Upper lobe of left lung (tissue), 6 donors: ENCODE measurements around the gene UPK3A. TPM values are rescaled to one million over a fixed set of nuclear protein-coding genes. Genes with fewer than 3 reads are reported as not detected.
A peak's percentile ranks its signal among the peaks of the same experiment; 100 is the strongest.

Source experiments
- ATAC-seq, 2 donors: fragments of 200-7000 bp; cut with Tn5 transposase; one replicate each; pipeline ENCODE4 v1.9.1; 2022; ENCODE audit warnings: mild to moderate bottlenecking in 2 of 2, moderate library complexity in 2 of 2; ENCODE audit not compliant: low FRiP score in 2 of 2
- DNase-seq, 2 donors: peaks; one replicate each; pipeline ENCODE4 v3.0.0-alpha.2; 2019 to 2020
- H3K27ac ChIP-seq, 4 donors: fragments of 200-600 bp; sonication (generic); one replicate each; pipeline ENCODE4 v1.5.1; 2016 to 2019
- H3K27me3 ChIP-seq, 4 donors: fragments of 200-600 bp; sonication (generic); one replicate each; pipeline ENCODE4 v1.5.1; 2017 to 2019
- H3K36me3 ChIP-seq, 4 donors: fragments of 200-600 bp; sonication (generic); one replicate each; pipeline ENCODE4 v1.5.1; 2016 to 2019
- H3K4me1 ChIP-seq, 4 donors: fragments of 200-600 bp; sonication (generic); one replicate each; pipeline ENCODE4 v1.5.1; 2018 to 2019
- H3K4me3 ChIP-seq, 4 donors: fragments of 200-600 bp; sonication (generic); one replicate each; pipeline ENCODE4 v1.5.1; 2017 to 2019; ENCODE audit warnings: mild to moderate bottlenecking in 2 of 4, moderate library complexity in 1 of 4
- H3K9me3 ChIP-seq, 4 donors: fragments of 200-600 bp; sonication (generic); one replicate each; pipeline ENCODE4 v1.5.1; 2018 to 2019
- EP300 ChIP-seq, 4 donors: sonication (generic); formaldehyde crosslinking; IDR thresholded peaks; one replicate each; pipeline ENCODE4 v1.5.1; 2017; ENCODE audit warnings: antibody characterized with exemption in 4 of 4, control low read depth in 2 of 4
- POLR2A ChIP-seq, 4 donors: fragments of 450-650 bp; IDR thresholded peaks; one replicate each; pipeline ENCODE4 v1.5.1; 2016 to 2017; ENCODE audit warnings: antibody characterized with exemption in 4 of 4, mild to moderate bottlenecking in 2 of 4
- POLR2AphosphoS5 ChIP-seq, 2 donors: sonication (generic); formaldehyde crosslinking; IDR thresholded peaks; one replicate each; pipeline ENCODE4 v1.5.1; 2017; ENCODE audit warnings: antibody characterized with exemption in 2 of 2
- WGBS, 2 donors: methylation state at CpG; one replicate each; pipeline ENCODE4 v1.1.5; 2017 to 2018; 5-methylcytosine and 5-hydroxymethylcytosine counted together
- total RNA-seq, 6 donors: library from RNA; depleted of rRNA in 4 of 6; stranded (reverse); fragments of >200 nt in 4 of 6; gene quantifications; one replicate each; pipeline versions ENCODE4 v1.1.0 to v1.2.1, GENCODE V29; 2016 to 2021
- TF ChIP-seq, protein P1 (sequence below), 6 experiments: fragments of 450-650 bp in 4 of 6; fragments of 200-600 bp in 2 of 6; sonication (generic) in 2 of 6; IDR thresholded peaks; one replicate each; pipeline ENCODE4 v1.5.1; 2016 to 2019; ENCODE audit warnings: antibody characterized with exemption in 6 of 6
- donor health status: DM: no; HTN: no; CAD: no; lungs with moderate emphysema.
- donor health status: DM: no; HTN: yes; CAD: no; lungs with severe emphysema.

UPK3A gene
- total RNA-seq, 6 donors from 2014 or later, result 0.44 TPM; not detected in 5

DNA sequence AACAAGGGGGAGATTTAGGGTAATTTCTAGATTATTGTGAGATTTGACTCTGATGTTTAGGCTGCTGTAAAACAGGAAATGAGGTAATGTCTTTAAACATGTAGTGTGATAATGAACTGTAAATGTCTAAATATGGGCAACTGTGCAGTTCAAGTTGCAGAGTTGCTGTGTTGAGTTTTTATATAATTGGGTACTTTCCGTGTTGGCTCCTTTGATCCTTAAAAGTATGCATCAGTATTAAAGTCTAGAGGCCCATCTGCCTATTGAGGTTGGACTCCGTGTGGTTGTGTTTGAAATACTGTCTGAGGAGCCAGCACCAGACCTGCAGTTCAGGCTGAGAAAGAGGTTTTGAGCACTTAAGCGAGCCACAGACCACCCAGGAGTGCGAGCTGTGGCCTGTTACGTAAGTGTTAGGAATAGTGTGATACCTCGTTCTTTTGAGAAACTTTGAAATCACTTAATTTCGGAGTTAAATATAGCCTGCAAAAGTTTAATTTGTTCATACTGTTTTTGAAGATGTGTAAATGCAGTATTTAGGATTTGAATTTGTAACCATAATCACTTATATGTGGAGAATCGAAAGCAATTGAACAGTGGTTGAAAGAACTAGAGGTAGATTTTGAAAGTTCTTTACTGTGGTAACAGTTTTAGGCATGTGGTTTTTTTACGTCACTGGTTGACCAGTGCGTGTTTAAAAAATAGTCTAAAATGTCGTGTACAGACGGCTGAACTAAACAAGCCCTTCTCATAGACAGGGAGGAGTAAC, 34.0 kb downstream of the UPK3A start:
- H3K4me3 ChIP-seq, result peak overlapping the region in 1 of 4 donors; percentile 3
- TF ChIP-seq, protein P1, sequence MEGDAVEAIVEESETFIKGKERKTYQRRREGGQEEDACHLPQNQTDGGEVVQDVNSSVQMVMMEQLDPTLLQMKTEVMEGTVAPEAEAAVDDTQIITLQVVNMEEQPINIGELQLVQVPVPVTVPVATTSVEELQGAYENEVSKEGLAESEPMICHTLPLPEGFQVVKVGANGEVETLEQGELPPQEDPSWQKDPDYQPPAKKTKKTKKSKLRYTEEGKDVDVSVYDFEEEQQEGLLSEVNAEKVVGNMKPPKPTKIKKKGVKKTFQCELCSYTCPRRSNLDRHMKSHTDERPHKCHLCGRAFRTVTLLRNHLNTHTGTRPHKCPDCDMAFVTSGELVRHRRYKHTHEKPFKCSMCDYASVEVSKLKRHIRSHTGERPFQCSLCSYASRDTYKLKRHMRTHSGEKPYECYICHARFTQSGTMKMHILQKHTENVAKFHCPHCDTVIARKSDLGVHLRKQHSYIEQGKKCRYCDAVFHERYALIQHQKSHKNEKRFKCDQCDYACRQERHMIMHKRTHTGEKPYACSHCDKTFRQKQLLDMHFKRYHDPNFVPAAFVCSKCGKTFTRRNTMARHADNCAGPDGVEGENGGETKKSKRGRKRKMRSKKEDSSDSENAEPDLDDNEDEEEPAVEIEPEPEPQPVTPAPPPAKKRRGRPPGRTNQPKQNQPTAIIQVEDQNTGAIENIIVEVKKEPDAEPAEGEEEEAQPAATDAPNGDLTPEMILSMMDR (IDR thresholded peaks at IDR 0.05), result no peak
- peak in 1 of 4 donors; percentile 10 for TF ChIP-seq POLR2A (IDR thresholded peaks at IDR 0.05)
- ATAC-seq (peak in 1 of 2 donors; percentile 35), DNase-seq (no peak)
- WGBS, 2 donors, result 52 to 61% methylated on average over 12 of the region's 12 CpGs
- H3K4me1 ChIP-seq, result peaks cover 9 to 33% (median 30%) of the 10 kb centered on the region in 4 donors
- peak overlapping the region; percentile 69 to 79 (median 74) for H3K27ac ChIP-seq
- peaks cover 6 to 15% (median 11%) of the 10 kb centered on the region in 4 donors for H3K36me3 ChIP-seq
- no peaks in the 10 kb centered on the region for H3K27me3 ChIP-seq
- H3K9me3 ChIP-seq, result no peaks in the 10 kb centered on the region

DNA sequence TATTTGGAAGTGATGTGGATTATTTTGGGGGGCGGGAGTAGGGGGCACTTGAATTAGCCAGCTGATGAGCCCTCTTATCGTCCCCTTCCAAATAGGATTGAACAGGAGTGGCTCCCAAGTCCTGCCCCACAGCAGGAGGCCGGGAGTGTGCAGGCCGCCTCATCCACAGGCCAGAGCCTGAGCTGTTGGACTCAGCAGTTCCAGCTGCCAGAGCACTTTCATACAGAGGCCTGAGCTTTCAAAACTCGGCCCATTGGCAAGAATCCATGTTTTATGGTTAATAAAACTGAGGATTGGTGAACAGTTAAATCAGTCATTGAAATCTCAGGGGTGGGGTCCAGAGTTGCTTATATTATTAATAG, 34.6 kb downstream of the UPK3A start:
- Histone ChIP-seq H3K27ac (peak overlapping the region; percentile 69 to 79 (median 74)), H3K9me3 (no peaks in the 10 kb centered on the region), H3K4me1 (peaks cover 9 to 33% (median 26%) of the 10 kb centered on the region in 4 donors), H3K27me3 (no peaks in the 10 kb centered on the region), H3K4me3 (no peak overlapping the region), H3K36me3 (peaks cover 11 to 20% (median 17%) of the 10 kb centered on the region in 4 donors)
- WGBS, 2 donors, result 64 to 69% methylated on average over 5 of the region's 5 CpGs
- DNase-seq, result no peak
- no peak for TF ChIP-seq POLR2AphosphoS5 (IDR thresholded peaks at IDR 0.05)
- TF ChIP-seq EP300 (IDR thresholded peaks at IDR 0.05), result no peak
- no peak for TF ChIP-seq POLR2A (IDR thresholded peaks at IDR 0.05)
- TF ChIP-seq, protein P1 (IDR thresholded peaks at IDR 0.05), result no peak
- ATAC-seq, result peak in 1 of 2 donors; percentile 57

DNA sequence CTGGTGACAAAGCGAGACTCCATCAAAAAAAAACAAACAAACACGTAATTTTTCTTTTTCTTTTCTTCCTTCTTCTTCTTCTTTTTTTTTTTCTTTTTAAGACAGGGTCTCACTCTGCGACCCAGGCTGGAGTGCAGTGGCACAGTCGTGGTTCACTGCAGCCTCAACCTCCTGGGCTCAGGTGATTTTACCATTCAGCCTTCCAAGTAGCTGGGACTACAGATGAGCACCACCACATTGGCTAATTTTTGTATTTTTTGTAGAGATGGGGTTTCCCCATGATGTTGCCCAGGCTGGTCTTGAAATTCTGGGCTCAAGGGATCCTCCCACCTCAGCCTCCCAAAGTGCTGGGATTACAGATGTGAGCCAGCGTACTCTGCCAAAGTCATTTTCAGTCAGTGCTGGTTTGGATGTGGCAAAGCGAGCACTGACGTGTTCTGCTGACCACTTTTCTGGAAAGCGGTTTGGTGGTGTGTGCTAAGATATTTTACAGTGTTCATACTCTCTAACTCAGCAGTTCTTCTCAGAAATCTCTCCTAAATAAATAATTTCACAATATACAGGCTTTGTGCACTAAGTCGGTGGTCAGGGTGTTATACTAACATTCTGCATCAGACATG, 35.7 kb downstream of the UPK3A start:
- WGBS, 2 donors, result 83 to 84% methylated on average over 9 of the region's 9 CpGs
- DNase-seq (no peak), ATAC-seq (no peak)
- TF ChIP-seq, protein P1 (IDR thresholded peaks at IDR 0.05), result no peak
- TF ChIP-seq POLR2AphosphoS5 (IDR thresholded peaks at IDR 0.05) (no peak), EP300 (IDR thresholded peaks at IDR 0.05) (no peak), POLR2A (IDR thresholded peaks at IDR 0.05) (no peak)
- no peak overlapping the region for H3K4me3 ChIP-seq
- peaks cover 11 to 30% (median 21%) of the 10 kb centered on the region in 4 donors for H3K36me3 ChIP-seq
- H3K27ac ChIP-seq, result peak overlapping the region in 2 of 4 donors; percentile 69 to 79
- H3K27me3 ChIP-seq, result no peaks in the 10 kb centered on the region
- no peaks in the 10 kb centered on the region for H3K9me3 ChIP-seq
- peaks cover 9 to 33% (median 25%) of the 10 kb centered on the region in 4 donors for H3K4me1 ChIP-seq

DNA sequence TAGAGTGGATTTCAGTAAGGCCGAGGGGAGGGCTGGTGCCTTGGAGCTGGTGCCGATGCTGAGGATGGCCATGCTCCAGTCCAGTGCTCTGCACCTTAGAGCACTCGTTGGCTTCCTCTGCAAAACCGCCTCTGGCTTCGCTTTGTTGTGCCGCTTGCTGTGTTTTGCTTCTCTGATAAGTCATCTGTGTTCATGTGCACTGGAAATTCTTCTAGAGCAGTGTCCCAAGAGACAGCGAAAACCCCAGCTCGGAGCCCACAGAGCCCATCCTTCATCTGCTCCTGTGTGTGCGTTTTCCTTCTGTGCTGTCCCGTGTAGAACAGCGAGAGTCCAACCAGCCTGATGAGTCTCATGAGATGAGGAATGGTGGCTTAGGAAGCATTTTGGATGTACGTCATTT, 37.1 kb downstream of the UPK3A start:
- Histone ChIP-seq H3K27me3 (no peaks in the 10 kb centered on the region), H3K4me3 (no peak overlapping the region), H3K9me3 (no peaks in the 10 kb centered on the region), H3K36me3 (peaks cover 11 to 32% (median 21%) of the 10 kb centered on the region in 4 donors), H3K27ac (no peak overlapping the region), H3K4me1 (peaks cover 9 to 33% (median 25%) of the 10 kb centered on the region in 4 donors)
- ATAC-seq, result no peak
- no peak for DNase-seq
- TF ChIP-seq EP300 (IDR thresholded peaks at IDR 0.05), result no peak
- no peak for TF ChIP-seq POLR2AphosphoS5 (IDR thresholded peaks at IDR 0.05)
- TF ChIP-seq, protein P1 (IDR thresholded peaks at IDR 0.05), result no peak
- no peak for TF ChIP-seq POLR2A (IDR thresholded peaks at IDR 0.05)
- 85 to 89% methylated on average over 12 of the region's 12 CpGs for WGBS, 2 donors
